ENCODE results near the gene MYO5B. TPM values are rescaled to one million over a fixed set of nuclear protein-coding genes. Genes with fewer than 3 reads are reported as not detected.

MYO5B gene
- polyA plus RNA-seq, 1 donor (not counting 4 experiments of a cell fraction or from before 2014, with no cell fraction given) = 6.8 TPM

DNA sequence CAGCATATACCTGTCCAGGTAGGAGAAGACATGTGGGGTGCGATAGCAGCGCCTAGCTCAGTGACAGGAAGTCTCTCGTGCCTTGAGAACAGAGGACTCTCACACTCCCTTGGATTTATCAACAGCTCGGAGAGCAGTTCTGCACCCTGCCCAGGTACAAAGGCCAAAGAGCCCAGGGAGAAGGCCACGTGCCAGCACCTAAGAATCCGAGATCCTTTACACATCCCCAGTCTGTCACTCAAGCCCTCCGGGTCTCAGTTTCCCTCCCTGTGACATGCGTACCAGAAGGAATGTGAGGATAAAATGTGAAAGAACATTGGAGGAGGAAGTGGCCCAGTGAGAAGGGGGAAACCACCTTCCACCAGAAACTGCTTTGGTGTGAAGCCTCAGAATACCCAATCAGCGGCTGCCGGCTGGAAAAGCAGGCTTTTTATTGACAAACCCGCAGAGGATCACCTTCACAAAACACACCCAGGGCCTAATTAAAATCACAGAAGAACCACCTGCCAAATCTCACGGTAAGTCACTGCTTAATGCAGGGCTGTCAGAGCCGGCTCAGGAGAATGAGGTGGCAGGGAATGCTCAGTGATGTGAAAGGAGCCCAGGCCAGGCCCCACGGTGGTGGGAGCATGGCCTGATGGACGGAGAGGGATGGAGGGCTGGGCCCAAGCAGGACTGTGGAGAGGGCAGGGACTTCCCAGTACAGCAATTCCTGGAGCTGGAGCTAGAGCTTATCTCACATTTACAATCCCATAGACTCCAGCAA is 66.3 kb downstream of the MYO5B start:
- H3K36me3 ChIP-seq (ENCODE audit: control insufficient read depth in 2 of 2, extremely low read depth in 1 of 2, insufficient read depth in 2 of 2, low read length in 2 of 2) = no peaks in the 10 kb centered on the region
- H3K27me3 ChIP-seq (ENCODE audit: control insufficient read depth, extremely low read depth, insufficient read depth, low read length) = peaks cover 4% of the 10 kb centered on the region
- H3K9ac ChIP-seq (ENCODE audit: control insufficient read depth, extremely low read depth, insufficient read depth, low read length) = no peak overlapping the region
- no peaks in the 10 kb centered on the region for H3K4me1 ChIP-seq (ENCODE audit: control insufficient read depth, extremely low read depth, insufficient read depth, low read length)
- H3K79me2 ChIP-seq (ENCODE audit: control insufficient read depth, insufficient read depth, low read length) = no peaks in the 10 kb centered on the region
- TF ChIP-seq EZH2 (IDR thresholded peaks at IDR 0.05; ENCODE audit: low read length) = no peak
- TF ChIP-seq, protein P1, sequence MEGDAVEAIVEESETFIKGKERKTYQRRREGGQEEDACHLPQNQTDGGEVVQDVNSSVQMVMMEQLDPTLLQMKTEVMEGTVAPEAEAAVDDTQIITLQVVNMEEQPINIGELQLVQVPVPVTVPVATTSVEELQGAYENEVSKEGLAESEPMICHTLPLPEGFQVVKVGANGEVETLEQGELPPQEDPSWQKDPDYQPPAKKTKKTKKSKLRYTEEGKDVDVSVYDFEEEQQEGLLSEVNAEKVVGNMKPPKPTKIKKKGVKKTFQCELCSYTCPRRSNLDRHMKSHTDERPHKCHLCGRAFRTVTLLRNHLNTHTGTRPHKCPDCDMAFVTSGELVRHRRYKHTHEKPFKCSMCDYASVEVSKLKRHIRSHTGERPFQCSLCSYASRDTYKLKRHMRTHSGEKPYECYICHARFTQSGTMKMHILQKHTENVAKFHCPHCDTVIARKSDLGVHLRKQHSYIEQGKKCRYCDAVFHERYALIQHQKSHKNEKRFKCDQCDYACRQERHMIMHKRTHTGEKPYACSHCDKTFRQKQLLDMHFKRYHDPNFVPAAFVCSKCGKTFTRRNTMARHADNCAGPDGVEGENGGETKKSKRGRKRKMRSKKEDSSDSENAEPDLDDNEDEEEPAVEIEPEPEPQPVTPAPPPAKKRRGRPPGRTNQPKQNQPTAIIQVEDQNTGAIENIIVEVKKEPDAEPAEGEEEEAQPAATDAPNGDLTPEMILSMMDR (optimal IDR thresholded peaks at IDR 0.05 in 1 of 3, IDR thresholded peaks at IDR 0.05 in 1 of 3, conservative IDR thresholded peaks at IDR 0.05 in 1 of 3; ENCODE audit: extremely low read depth in 1 of 3, insufficient read depth in 2 of 3, low read length in 3 of 3) = no peak
- H3K4me2 ChIP-seq (ENCODE audit: control insufficient read depth, extremely low read depth, insufficient read depth, low read depth, low read length) = no peak overlapping the region
- no peak overlapping the region for H3K4me3 ChIP-seq (ENCODE audit: control insufficient read depth in 2 of 3, extremely low read depth in 1 of 3, insufficient read depth in 2 of 3, low read depth in 1 of 3, low read length in 3 of 3)
- no peaks in the 10 kb centered on the region for H3K9me3 ChIP-seq (ENCODE audit: control insufficient read depth, low read depth, low read length)
- no peaks in the 10 kb centered on the region for H3K9me1 ChIP-seq (ENCODE audit: control insufficient read depth, extremely low read depth, insufficient read depth, low read length)
- FAIRE-seq (no peak), DNase-seq (ENCODE audit: low read depth, low spot score) (no peak)
- no peak overlapping the region for H3K27ac ChIP-seq (ENCODE audit: control insufficient read depth, insufficient read depth, low read length)
- H4K20me1 ChIP-seq (ENCODE audit: control insufficient read depth, extremely low read depth, insufficient read depth, low read length) = no peaks in the 10 kb centered on the region
- dilution Hi-C loops (cut with MboI; ENCODE audit: extremely low pct_ligation_motif_present, low sequenced_read_pairs) = no loop called here
- no peak overlapping the region for H2AFZ ChIP-seq (ENCODE audit: control insufficient read depth, low read length)

DNA sequence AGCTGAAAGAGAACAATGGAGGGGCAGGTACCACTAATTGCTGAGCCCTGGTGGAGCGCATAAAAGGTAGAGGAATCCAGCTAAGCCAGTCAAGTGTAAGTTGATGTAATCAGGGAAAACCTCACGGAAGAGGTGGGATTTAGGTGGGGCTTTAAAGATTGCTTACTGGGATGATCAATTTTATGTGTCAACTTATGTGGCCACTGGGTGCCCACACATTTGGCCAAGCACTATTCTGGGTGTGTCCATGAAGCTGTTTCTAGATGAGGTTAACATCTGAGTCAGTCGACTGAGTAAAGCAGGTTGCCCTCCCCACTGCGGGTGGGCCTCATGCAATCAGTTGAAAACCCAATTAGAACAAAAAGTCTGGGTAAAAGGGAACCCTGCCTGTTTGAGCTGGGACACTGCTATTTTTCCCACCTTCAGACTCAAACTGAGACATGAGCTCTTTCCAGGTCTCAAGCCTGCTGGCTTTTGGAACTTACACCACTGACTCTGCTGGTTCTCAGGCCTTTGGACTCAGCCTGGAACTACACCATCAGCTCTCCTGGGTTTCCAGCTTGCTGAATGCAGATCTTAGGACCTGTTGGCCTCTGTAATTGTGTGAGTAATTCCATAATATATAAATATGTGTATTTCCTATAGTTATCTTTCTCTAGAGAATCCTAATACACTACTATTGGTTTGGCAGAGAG is 67.3 kb downstream of the MYO5B start:
- Histone ChIP-seq H4K20me1 (ENCODE audit: control insufficient read depth, extremely low read depth, insufficient read depth, low read length) (no peaks in the 10 kb centered on the region), H3K4me1 (ENCODE audit: control insufficient read depth, extremely low read depth, insufficient read depth, low read length) (no peaks in the 10 kb centered on the region), H3K9me1 (ENCODE audit: control insufficient read depth, extremely low read depth, insufficient read depth, low read length) (no peaks in the 10 kb centered on the region), H3K9me3 (ENCODE audit: control insufficient read depth, low read depth, low read length) (no peaks in the 10 kb centered on the region), H3K4me3 (ENCODE audit: control insufficient read depth in 2 of 3, extremely low read depth in 1 of 3, insufficient read depth in 2 of 3, low read depth in 1 of 3, low read length in 3 of 3) (no peak overlapping the region), H3K27ac (ENCODE audit: control insufficient read depth, insufficient read depth, low read length) (no peak overlapping the region), H3K9ac (ENCODE audit: control insufficient read depth, extremely low read depth, insufficient read depth, low read length) (no peak overlapping the region), H3K27me3 (ENCODE audit: control insufficient read depth, extremely low read depth, insufficient read depth, low read length) (no peaks in the 10 kb centered on the region), H3K4me2 (ENCODE audit: control insufficient read depth, extremely low read depth, insufficient read depth, low read depth, low read length) (no peak overlapping the region), H3K79me2 (ENCODE audit: control insufficient read depth, insufficient read depth, low read length) (no peaks in the 10 kb centered on the region), H3K36me3 (ENCODE audit: control insufficient read depth in 2 of 2, extremely low read depth in 1 of 2, insufficient read depth in 2 of 2, low read length in 2 of 2) (no peaks in the 10 kb centered on the region), H2AFZ (ENCODE audit: control insufficient read depth, low read length) (no peak overlapping the region)
- dilution Hi-C loops (cut with MboI; ENCODE audit: extremely low pct_ligation_motif_present, low sequenced_read_pairs) = no loop called here
- FAIRE-seq (no peak), DNase-seq (ENCODE audit: low read depth, low spot score) (no peak)
- TF ChIP-seq, protein P1 (optimal IDR thresholded peaks at IDR 0.05 in 1 of 3, IDR thresholded peaks at IDR 0.05 in 1 of 3, conservative IDR thresholded peaks at IDR 0.05 in 1 of 3; ENCODE audit: extremely low read depth in 1 of 3, insufficient read depth in 2 of 3, low read length in 3 of 3) = no peak
- TF ChIP-seq EZH2 (IDR thresholded peaks at IDR 0.05; ENCODE audit: low read length) = no peak

All from keratinocyte (primary cell).